GM19467 (cell line): ENCODE data around the gene ISL1.

Experiments used
- ATAC-seq: cut with Tn5 transposase; IDR thresholded peaks from one replicate; pipeline ENCODE4 v1.9.1; 2021; ENCODE audit warnings: mild to moderate bottlenecking, moderate library complexity; ENCODE audit not compliant: unreplicated experiment

The ISL1 gene

DNA sequence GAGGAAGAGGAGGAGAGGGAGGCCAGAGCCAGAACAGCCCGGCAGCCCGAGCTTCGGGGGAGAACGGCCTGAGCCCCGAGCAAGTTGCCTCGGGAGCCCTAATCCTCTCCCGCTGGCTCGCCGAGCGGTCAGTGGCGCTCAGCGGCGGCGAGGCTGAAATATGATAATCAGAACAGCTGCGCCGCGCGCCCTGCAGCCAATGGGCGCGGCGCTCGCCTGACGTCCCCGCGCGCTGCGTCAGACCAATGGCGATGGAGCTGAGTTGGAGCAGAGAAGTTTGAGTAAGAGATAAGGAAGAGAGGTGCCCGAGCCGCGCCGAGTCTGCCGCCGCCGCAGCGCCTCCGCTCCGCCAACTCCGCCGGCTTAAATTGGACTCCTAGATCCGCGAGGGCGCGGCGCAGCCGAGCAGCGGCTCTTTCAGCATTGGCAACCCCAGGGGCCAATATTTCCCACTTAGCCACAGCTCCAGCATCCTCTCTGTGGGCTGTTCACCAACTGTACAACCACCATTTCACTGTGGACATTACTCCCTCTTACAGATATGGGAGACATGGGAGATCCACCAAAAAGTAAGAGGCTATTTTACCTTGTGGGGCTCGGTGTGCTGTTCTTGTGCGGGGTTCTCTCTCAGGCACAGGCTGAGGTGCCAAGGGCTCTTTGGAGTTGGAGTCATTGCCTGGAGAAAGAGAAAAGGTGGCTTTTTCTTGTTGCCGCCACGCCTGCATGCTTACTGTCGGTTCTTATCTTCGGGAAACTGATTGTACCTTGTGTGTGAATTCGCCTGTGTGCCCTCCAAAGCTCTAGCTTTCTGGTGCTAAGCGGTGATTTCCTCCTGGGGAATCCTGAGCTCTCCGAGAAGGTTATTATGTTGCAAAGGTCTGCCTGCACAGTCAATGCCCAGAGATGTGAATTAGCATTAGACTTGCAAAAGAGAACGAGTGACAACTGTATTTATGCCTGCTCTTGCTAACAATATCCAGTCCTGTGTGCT lies at the start of gene ISL1:
Gene ISL1 (plus strand): TSS at position 318 of the 991 bp plus-strand sequence. CDS start 224 bp downstream, at position 542.
- ATAC-seq: no peak

DNA sequence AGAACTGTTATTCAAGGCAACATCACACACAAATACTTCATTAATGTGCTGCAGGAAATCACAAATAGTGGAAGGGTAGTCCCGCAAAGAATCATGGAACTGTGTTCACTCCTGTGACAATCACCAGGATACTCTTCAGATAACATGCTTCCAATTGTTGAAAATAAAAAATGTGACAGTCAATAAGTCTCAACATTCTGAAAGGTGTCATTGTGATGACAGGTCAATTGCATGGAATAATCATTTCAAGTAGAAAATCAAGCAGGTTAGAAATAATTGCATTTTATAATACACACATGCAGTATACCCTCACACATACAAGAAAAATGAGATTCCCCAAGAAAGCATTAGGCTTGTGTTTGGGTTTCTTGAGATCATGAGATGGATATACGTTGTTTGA lies 46.4 kb upstream of the ISL1 start:
- no peak for ATAC-seq

GRCh38 chr5:51345106-51345505 lies 38.1 kb upstream of the ISL1 start:
- no peak for ATAC-seq

GRCh38 chr5:51347157-51347556 lies 36.1 kb upstream of the ISL1 start:
- no peak for ATAC-seq

DNA sequence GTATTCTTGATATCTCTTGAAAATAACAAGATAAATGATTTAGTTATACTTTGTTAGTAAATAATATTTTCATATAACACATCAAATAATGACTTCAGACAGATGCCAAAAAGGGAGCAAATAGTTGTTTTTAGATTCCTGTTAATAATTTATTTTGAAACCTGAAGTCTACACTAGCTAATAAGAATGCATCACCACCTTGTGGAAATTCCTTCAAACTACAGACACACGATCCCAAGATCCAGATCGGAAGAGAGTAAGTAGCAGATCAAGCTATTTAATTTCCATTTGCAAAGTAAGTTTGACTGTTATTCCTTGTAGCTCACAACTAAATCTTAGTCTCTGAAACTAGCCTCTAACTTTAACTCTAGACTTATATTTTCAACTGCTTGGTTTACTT lies 35.5 kb upstream of the ISL1 start:
- no peak for ATAC-seq

DNA sequence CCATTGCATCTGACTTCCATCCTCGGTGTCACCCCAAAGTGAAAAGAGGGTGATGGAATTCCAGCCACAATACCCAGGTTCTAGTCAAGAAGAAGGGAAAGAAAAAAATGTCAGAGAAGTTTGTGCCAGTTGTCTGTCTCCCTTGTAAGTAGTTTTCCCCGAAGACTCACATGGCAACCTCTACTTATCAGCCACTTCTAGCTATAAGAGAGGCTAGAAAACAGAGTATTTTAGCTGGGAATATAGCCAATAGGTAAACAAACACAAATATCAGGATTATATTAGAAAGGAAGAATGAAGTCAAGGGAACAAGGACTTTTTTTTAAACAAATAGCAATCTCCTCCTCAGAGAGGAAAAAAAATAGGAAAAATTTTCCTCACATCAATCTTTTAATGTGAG lies 12.2 kb upstream of the ISL1 start:
- ATAC-seq: no peak

DNA sequence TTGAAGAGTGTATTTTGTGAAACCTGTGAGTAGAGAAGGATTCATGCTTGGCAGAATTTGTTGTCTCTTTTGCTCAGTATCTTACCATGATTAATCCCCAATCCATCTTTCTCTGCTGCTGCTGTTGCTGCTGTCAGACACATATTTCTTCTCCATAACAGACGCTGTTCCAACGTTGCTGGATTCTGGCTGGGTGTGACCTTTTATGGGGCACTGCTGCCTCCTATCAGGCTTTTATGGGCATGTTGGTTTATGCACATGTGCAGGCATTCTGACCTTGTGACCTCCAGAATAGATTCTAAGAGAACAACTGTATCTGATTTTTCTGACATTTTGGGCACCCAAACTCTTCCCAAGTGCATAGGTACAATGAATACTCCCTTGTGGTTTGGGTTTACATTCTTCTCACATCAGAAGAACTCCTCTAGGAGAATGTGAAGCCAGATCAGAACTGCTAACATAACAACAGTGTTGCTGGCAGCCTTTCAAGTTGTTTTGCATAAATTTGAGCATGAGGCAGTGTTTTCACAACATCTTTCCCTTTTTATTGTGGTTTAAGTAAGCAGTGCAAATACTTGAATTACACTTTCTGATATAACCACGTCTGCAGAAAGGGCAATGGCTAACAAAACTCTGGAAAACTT lies 9.2 kb upstream of the ISL1 start:
- ATAC-seq: no peak

DNA sequence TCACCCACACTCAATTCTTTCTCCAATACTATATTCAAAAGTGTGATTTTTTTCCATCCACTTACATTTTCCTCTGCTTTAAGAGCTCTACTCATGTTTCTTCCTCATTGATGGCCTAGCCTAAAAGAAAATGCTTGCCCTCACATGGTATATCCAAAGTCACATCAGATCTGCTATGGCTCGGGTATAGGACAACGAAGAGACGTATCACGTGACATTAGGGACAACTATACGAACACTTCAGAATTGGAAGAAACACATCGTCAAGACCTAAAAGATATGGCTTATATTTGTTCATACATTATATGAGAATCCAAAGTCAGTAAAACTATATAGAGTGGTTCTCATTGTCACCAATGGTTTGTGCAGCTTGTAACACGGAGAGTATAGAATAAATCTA lies 8.2 kb upstream of the ISL1 start:
- ATAC-seq: no peak

GRCh38 chr5:51376509-51376908 lies 6.7 kb upstream of the ISL1 start:
- no peak for ATAC-seq

DNA sequence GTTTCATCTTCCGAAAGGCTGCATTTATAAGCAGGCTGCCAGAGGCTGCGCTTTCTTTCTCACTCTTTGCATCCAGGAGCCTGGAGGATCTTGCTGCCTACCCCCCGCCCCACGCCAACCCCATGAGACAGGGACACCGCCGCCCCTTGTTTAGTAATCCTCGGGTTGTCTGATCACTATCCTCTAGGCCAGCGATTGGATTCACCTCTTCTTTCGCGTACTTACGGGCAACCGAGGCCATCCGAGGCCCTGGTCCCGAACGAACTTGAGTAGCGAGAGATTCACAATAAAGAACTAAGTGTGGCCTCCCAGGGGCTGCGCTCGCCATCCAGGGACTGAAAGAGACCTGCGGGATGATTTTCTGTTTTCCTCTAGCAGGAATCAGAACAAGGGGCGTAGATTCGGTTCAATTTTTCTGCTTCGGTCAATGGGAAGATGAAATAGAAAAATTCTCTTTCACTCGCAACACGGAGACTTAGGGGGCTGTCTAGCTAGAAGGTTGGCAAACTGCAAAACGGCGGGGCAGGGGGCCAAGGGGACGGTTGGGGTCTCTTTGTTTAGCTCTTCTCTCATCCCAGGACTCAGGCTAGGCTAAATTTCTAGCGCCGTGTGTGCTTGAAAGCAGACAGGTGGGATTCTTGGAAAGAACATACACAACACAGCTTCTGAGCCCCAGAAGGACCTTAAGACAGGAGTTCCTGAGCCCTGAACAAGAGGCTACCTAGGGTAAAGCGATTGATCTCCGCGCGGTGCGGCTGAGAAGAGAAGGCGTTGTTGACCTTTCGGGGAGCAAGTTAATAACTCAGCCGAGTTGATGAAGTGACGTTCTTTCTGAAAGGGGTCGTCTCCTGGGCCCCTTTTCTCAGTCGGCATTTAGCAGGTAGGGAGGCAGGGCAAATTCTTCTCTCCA lies 5.8 kb upstream of the ISL1 start:
- no peak for ATAC-seq

DNA sequence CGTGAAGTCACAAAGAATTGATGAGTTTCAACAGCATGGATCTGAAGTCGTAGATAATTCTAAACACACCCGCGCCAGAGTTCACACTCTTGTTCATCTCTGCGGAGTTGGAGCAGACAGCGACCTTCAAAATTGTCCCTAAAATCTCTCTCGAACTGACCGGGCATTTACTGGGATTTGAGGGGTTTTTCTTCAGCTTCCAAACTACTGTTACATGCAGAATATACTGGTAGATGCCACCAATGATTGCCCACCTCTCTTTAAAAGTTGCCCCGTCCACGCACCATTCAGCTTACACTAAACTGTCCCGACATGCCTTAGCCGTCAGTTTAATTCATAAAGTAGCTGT lies 5.2 kb upstream of the ISL1 start:
- no peak for ATAC-seq

DNA sequence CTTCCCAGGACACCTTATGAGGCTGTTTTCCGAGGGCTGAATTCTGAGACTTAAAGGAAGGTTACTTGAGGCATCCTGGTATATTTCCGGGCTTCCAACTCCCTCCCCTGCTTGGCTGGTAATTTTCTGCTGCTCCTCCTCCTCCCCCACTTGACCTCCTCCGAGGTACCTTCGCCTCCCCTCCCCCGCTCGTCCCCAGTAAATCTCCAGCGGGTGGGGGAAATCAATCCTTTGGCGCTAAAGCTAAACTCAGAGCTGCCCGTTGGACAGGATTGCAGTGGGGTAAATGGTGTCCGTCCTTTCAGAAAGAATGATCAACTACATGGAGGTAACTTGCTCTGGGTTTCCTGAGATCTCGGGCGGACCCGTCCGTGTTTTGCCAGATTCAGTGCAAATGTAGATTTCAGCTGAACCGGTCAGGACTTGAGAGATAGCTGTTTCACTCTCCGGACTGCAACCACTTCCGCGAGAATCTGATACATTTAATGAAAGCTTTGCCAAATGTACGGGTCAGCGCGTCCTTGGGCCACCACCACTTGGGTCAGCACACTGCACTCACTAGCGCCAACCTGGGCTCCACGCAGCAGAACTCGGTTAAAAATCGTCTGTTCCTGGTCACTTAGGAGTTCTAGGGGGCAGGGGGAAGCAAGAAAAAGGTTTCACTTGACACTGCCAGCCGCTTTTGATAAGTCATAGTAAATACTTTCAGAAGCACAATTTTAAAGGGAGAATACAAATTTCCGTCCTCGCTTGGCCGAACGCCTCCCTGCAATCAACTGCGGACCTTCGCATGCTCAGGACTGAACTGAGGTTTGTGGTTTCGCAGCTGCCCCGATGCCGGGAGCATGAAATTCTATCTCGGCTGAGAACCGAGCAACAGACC lies 4.6 kb upstream of the ISL1 start:
- ATAC-seq: no peak

DNA sequence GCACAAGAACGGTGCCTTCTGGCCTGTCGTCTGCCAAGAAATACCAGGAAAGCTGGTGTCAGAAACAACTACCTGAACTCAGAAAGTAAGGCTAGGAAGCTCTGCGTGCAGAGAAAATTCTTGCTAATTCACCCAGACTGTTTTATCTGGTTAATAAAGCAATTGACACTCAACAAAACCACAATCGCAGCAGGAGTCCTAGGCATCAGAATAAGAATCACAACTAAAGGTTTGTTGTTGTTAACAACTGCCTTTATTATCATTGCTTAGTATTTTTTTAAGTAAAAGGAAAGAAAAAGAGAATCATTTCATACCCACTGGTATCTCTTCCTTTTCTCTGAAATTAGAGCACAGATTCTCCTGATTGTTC lies 3.9 kb upstream of the ISL1 start:
- ATAC-seq: no peak

GRCh38 chr5:51380603-51381207 lies 2.5 kb upstream of the ISL1 start:
- no peak for ATAC-seq

GRCh38 chr5:51381761-51382474 lies 1.3 kb upstream of the ISL1 start:
- ATAC-seq: no peak

DNA sequence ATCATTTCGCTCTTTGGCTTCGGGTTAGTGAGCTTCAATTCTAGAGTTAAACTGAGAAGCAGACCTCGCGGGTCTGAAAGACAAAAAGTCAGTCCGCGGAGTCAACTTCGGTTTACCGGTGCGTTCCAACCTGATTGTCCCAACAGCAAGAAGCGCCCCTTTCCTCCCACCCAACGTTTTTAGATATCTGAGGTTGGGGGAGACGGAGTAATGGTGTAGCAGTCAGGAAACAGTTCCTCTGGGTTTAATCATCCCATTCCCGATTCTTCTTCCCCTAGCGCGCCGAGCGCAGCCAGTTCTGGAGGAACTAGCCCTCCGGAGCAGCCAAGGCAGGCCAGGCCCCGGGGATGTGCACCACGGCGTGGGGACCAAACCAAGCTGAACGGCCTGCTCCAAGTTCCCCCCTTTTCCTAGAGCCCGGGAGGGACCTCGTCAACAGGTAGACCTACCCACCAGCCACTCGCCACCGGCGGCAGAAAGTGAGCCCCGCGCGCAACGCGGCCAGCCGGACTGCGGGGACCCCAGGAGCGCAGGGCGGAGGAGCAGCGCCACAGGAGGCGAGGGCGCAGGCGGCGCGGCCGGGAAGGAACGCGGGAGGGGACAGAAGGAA lies 622 bp upstream of the ISL1 start:
- ATAC-seq: no peak

DNA sequence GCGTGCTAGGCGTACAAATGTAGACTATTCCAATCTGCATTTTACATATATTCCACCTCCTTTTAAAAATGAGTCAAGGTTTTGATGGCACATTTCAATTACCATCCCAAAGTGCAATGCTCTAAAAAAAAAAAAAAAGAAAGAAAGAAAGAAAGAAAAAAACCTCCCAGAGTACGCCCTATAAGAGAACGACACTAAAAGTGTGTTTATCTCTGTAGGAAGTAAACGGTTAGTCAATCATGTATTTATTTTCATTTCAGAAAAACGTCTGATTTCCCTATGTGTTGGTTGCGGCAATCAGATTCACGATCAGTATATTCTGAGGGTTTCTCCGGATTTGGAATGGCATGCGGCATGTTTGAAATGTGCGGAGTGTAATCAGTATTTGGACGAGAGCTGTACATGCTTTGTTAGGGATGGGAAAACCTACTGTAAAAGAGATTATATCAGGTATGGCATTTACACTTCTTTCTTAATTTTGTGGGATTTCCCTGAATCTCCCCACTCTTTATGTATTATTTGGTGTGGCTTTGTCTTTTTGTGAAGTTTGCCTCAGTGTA lies 1.1 kb downstream of the ISL1 start:
- ATAC-seq: no peak

DNA sequence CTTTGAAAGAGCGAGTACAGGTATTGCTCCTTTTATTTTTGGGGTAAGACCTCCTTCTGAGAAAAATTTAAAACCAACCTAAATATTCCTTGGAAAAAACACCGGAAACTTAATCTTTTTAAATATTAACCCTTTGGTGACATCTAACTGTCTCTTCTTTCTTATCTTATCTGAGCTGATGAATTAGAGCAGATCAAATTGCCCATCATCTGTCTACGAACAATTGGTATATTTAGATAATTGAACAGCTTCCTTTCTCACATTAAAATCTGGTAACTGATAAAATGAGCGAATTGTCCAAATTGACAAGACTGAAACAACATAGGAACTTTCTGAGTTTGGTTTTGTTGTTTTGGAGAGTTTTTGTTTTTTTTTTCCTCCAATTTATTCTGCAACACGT lies 2.0 kb downstream of the ISL1 start:
- ATAC-seq: no peak
